C4-2B (cell line): Measurements from ENCODE around the gene MED8.
A peak's percentile ranks its signal among the peaks of the same experiment; 100 is the strongest.
"Not testable (repeated sequence)": the region's sequence is repeated elsewhere in the genome, so short reads cannot be mapped to it uniquely, and the experiment has no call there.

Experiments
- H3K27ac ChIP-seq: fragments of 450-650 bp; 2 replicates; pipeline ENCODE4 v1.5.1; 2017
- CTCF ChIP-seq: fragments of 450-650 bp; conservative IDR thresholded peaks from 2 replicates; pipeline ENCODE4 v1.5.1; 2017; ENCODE audit warnings: mild to moderate bottlenecking
- ZFX ChIP-seq: fragments of 450-650 bp; IDR thresholded peaks from 2 replicates; pipeline ENCODE4 v1.6.1; 2017

MED8 gene

GRCh38 chr1:43405219-43405875 is 15.7 kb upstream of the MED8 start:
- no peak overlapping the region for H3K27ac ChIP-seq
- TF ChIP-seq CTCF = no peak
- TF ChIP-seq ZFX = no peak

- no peak for TF ChIP-seq CTCF
- no peak for TF ChIP-seq ZFX
- no peak overlapping the region for H3K27ac ChIP-seq
Observed at GRCh38 chr1:43404353-43404752, 14.8 kb upstream of the MED8 start.

GRCh38 chr1:43402089-43402865 is 12.7 kb upstream of the MED8 start:
- TF ChIP-seq ZFX (no peak), CTCF (no peak)
- H3K27ac ChIP-seq = no peak overlapping the region

- H3K27ac ChIP-seq = not testable (repeated sequence)
Observed at GRCh38 chr1:43400441-43400840, 10.8 kb upstream of the MED8 start.

- TF ChIP-seq CTCF = no peak
- no peak for TF ChIP-seq ZFX
- no peak overlapping the region for H3K27ac ChIP-seq
Observed at GRCh38 chr1:43398227-43398626, 8.6 kb upstream of the MED8 start.

GRCh38 chr1:43396059-43396458 is 6.5 kb upstream of the MED8 start:
- no peak overlapping the region; the same call in 1 of the 2 replicates for H3K27ac ChIP-seq
- TF ChIP-seq CTCF = no peak

- peak overlapping the region; percentile 78 for H3K27ac ChIP-seq
- TF ChIP-seq ZFX = no peak
- no peak for TF ChIP-seq CTCF
Observed at GRCh38 chr1:43395523-43395922, 5.9 kb upstream of the MED8 start.

GRCh38 chr1:43392702-43393101 is 3.1 kb upstream of the MED8 start:
- no peak overlapping the region for H3K27ac ChIP-seq
- TF ChIP-seq ZFX (no peak), CTCF (no peak)
